HG02588 (cell line): ENCODE measurements around the gene TOP1.

Experiments used
- ATAC-seq: cut with Tn5 transposase; IDR thresholded peaks from one replicate; pipeline ENCODE4 v1.9.1; 2021; ENCODE audit warnings: mild to moderate bottlenecking, moderate library complexity; ENCODE audit not compliant: unreplicated experiment

The TOP1 gene

GRCh38 chr20:41054070-41054846, 25.6 kb downstream of the TOP1 start:
- ATAC-seq = no peak

GRCh38 chr20:41054847-41055230, 26.2 kb downstream of the TOP1 start:
- ATAC-seq = no peak

GRCh38 chr20:41055679-41056078, 27.1 kb downstream of the TOP1 start:
- ATAC-seq = no peak

- no peak for ATAC-seq
Measured at GRCh38 chr20:41057999-41058673, 29.5 kb downstream of the TOP1 start.

- ATAC-seq = no peak
Measured at GRCh38 chr20:41058674-41059635, 30.3 kb downstream of the TOP1 start.

GRCh38 chr20:41061155-41061554, 32.5 kb downstream of the TOP1 start:
- ATAC-seq = no peak

- ATAC-seq = no peak
Measured at GRCh38 chr20:41063442-41063841, 34.8 kb downstream of the TOP1 start.

GRCh38 chr20:41064377-41064776, 35.8 kb downstream of the TOP1 start:
- peak; percentile 59 for ATAC-seq

GRCh38 chr20:41065716-41066115, 37.1 kb downstream of the TOP1 start:
- ATAC-seq = no peak

- ATAC-seq = no peak
Measured at GRCh38 chr20:41068806-41069205, 40.2 kb downstream of the TOP1 start.

GRCh38 chr20:41072190-41072863, 43.7 kb downstream of the TOP1 start:
- ATAC-seq = no peak

GRCh38 chr20:41072915-41073314, 44.3 kb downstream of the TOP1 start:
- ATAC-seq = no peak

GRCh38 chr20:41074441-41074840, 45.8 kb downstream of the TOP1 start:
- ATAC-seq = no peak

- ATAC-seq = no peak
Measured at GRCh38 chr20:41076776-41077175, 48.2 kb downstream of the TOP1 start.

GRCh38 chr20:41078329-41078728, 49.7 kb downstream of the TOP1 start:
- ATAC-seq = no peak

GRCh38 chr20:41079066-41079465, 50.4 kb downstream of the TOP1 start:
- no peak for ATAC-seq

- no peak for ATAC-seq
Measured at GRCh38 chr20:41080866-41081265, 52.2 kb downstream of the TOP1 start.

- ATAC-seq = no peak
Measured at GRCh38 chr20:41081276-41081814, 52.7 kb downstream of the TOP1 start.

GRCh38 chr20:41082306-41082705, 53.7 kb downstream of the TOP1 start:
- ATAC-seq = no peak

- no peak for ATAC-seq
Measured at GRCh38 chr20:41085606-41086005, 57.0 kb downstream of the TOP1 start.
